ENCODE results near the gene PLAAT2. TPM values are rescaled to one million over a fixed set of nuclear protein-coding genes. Genes with fewer than 3 reads are reported as not detected.
A peak's percentile ranks its signal among the peaks of the same experiment; 100 is the strongest.

Gene PLAAT2
- total RNA-seq, 1 experiment from 2014 or later: not detected

GRCh38 chr11:63511048-63511748, 52.0 kb downstream of the PLAAT2 start:
- Histone ChIP-seq H3K4me1 (ENCODE audit: low read length) (no peaks in the 10 kb centered on the region), H4K20me1 (ENCODE audit: insufficient read depth, low read depth, low read length) (no peaks in the 10 kb centered on the region), H3K79me2 (ENCODE audit: low read length) (no peaks in the 10 kb centered on the region), H3K9ac (ENCODE audit: low read length) (no peak overlapping the region), H3K4me2 (ENCODE audit: low read depth, low read length, poor library complexity, severe bottlenecking) (no peak overlapping the region), H3K27ac (ENCODE audit: low read length) (no peak overlapping the region), H3K36me3 (ENCODE audit: insufficient read depth, low read length) (no peaks in the 10 kb centered on the region), H3K9me3 (ENCODE audit: low read length) (no peaks in the 10 kb centered on the region), H3K4me3 (ENCODE audit: low read length) (no peak overlapping the region), H3K27me3 (ENCODE audit: low read length) (no peaks in the 10 kb centered on the region), H2AFZ (ENCODE audit: low read length) (no peak overlapping the region), H3K9me2 (replicated peaks; ENCODE audit: insufficient read depth, low read length) (no peaks in the 10 kb centered on the region)
- no peak for DNase-seq

DNA sequence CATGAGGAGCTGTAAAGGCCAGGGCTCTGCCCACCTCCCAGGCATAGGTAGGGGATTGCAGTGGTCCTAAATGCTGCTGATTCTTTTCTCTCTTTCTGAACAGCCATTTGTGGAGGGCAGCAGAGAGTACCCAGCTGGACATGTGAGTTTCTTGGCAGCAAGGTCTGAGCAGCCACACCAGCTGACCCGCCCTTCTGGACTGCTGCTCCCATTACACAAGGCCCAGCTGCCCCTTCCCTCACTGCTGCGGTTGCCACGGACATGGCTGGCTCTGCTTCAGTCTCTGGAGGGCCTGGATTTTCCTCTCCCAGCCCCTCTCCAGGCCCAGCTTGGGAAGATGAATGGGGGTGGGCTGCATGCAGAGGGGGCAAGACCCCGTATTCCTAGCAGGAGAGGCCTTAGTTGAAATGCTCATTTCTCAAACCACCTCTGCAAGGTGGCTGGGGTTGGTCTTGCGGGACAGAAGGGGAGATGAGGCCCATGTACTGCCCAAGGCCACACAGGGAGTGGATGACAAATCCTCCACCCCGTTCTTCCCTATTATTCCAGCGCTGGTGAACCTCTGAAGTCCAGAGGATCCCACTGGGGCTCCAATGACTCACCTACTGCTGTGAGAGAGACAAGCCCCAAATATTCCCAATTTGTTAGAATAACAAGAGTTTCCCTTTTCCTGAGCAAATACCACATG, 52.7 kb downstream of the PLAAT2 start:
- no peaks in the 10 kb centered on the region for H3K9me2 ChIP-seq (replicated peaks; ENCODE audit: insufficient read depth, low read length)

DNA sequence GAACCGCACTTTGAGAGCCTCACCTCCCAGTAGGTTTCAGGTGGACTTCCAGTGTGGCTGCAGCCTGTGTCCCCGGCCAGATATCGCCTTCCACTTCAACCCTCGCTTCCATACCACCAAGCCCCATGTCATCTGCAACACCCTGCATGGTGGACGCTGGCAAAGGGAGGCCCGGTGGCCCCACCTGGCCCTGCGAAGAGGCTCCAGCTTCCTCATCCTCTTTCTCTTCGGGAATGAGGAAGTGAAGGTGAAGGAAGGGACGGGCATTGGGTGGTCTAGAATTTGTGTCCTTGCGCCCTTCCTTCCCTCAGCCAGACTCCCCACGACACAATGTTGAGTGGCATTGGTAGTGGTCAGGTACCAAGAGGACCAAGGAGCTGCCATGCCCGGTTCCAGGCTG, 54.4 kb downstream of the PLAAT2 start:
- Histone ChIP-seq H3K79me2 (ENCODE audit: low read length) (no peaks in the 10 kb centered on the region), H3K9me3 (ENCODE audit: low read length) (no peaks in the 10 kb centered on the region), H3K4me2 (ENCODE audit: low read depth, low read length, poor library complexity, severe bottlenecking) (no peak overlapping the region), H3K27ac (ENCODE audit: low read length) (no peak overlapping the region), H2AFZ (ENCODE audit: low read length) (no peak overlapping the region), H4K20me1 (ENCODE audit: insufficient read depth, low read depth, low read length) (no peaks in the 10 kb centered on the region), H3K9me2 (replicated peaks; ENCODE audit: insufficient read depth, low read length) (no peaks in the 10 kb centered on the region), H3K36me3 (ENCODE audit: insufficient read depth, low read length) (no peaks in the 10 kb centered on the region), H3K4me1 (ENCODE audit: low read length) (no peaks in the 10 kb centered on the region), H3K4me3 (ENCODE audit: low read length) (no peak overlapping the region), H3K27me3 (ENCODE audit: low read length) (no peaks in the 10 kb centered on the region), H3K9ac (ENCODE audit: low read length) (no peak overlapping the region)
- DNase-seq: no peak

More for the DNA sequence above, 52.7 kb downstream of the PLAAT2 start:
- H3K9ac ChIP-seq (ENCODE audit: low read length): no peak overlapping the region
- H3K79me2 ChIP-seq (ENCODE audit: low read length): no peaks in the 10 kb centered on the region
- no peak for DNase-seq
- H3K9me3 ChIP-seq (ENCODE audit: low read length): no peaks in the 10 kb centered on the region
- no peaks in the 10 kb centered on the region for H4K20me1 ChIP-seq (ENCODE audit: insufficient read depth, low read depth, low read length)
- H3K4me1 ChIP-seq (ENCODE audit: low read length): no peaks in the 10 kb centered on the region
- H3K4me3 ChIP-seq (ENCODE audit: low read length): no peak overlapping the region
- H3K27ac ChIP-seq (ENCODE audit: low read length): no peak overlapping the region
- H3K27me3 ChIP-seq (ENCODE audit: low read length): no peaks in the 10 kb centered on the region
- H2AFZ ChIP-seq (ENCODE audit: low read length): no peak overlapping the region
- no peaks in the 10 kb centered on the region for H3K36me3 ChIP-seq (ENCODE audit: insufficient read depth, low read length)
- H3K4me2 ChIP-seq (ENCODE audit: low read depth, low read length, poor library complexity, severe bottlenecking): no peak overlapping the region

- no peaks in the 10 kb centered on the region for H4K20me1 ChIP-seq (ENCODE audit: insufficient read depth, low read depth, low read length)
- no peaks in the 10 kb centered on the region for H3K27me3 ChIP-seq (ENCODE audit: low read length)
- no peaks in the 10 kb centered on the region for H3K9me2 ChIP-seq (replicated peaks; ENCODE audit: insufficient read depth, low read length)
- H2AFZ ChIP-seq (ENCODE audit: low read length): no peak overlapping the region
- H3K4me2 ChIP-seq (ENCODE audit: low read depth, low read length, poor library complexity, severe bottlenecking): no peak overlapping the region
- no peak overlapping the region for H3K4me3 ChIP-seq (ENCODE audit: low read length)
- no peaks in the 10 kb centered on the region for H3K79me2 ChIP-seq (ENCODE audit: low read length)
- no peak overlapping the region for H3K9ac ChIP-seq (ENCODE audit: low read length)
- peak; percentile 71 for DNase-seq
- no peak overlapping the region for H3K27ac ChIP-seq (ENCODE audit: low read length)
- H3K36me3 ChIP-seq (ENCODE audit: insufficient read depth, low read length): no peaks in the 10 kb centered on the region
- H3K9me3 ChIP-seq (ENCODE audit: low read length): no peaks in the 10 kb centered on the region
- no peaks in the 10 kb centered on the region for H3K4me1 ChIP-seq (ENCODE audit: low read length)
Observed at GRCh38 chr11:63508009-63508408, 55.2 kb downstream of the PLAAT2 start.

GRCh38 chr11:63507511-63507910, 55.7 kb downstream of the PLAAT2 start:
- Histone ChIP-seq H3K9ac (ENCODE audit: low read length) (no peak overlapping the region), H3K4me1 (ENCODE audit: low read length) (no peaks in the 10 kb centered on the region), H4K20me1 (ENCODE audit: insufficient read depth, low read depth, low read length) (no peaks in the 10 kb centered on the region), H3K36me3 (ENCODE audit: insufficient read depth, low read length) (no peaks in the 10 kb centered on the region), H3K27me3 (ENCODE audit: low read length) (no peaks in the 10 kb centered on the region), H3K9me3 (ENCODE audit: low read length) (no peaks in the 10 kb centered on the region), H3K27ac (ENCODE audit: low read length) (no peak overlapping the region), H3K4me3 (ENCODE audit: low read length) (no peak overlapping the region), H2AFZ (ENCODE audit: low read length) (no peak overlapping the region), H3K9me2 (replicated peaks; ENCODE audit: insufficient read depth, low read length) (no peaks in the 10 kb centered on the region), H3K79me2 (ENCODE audit: low read length) (no peaks in the 10 kb centered on the region), H3K4me2 (ENCODE audit: low read depth, low read length, poor library complexity, severe bottlenecking) (no peak overlapping the region)
- DNase-seq: no peak

GRCh38 chr11:63506876-63507275, 56.3 kb downstream of the PLAAT2 start:
- no peaks in the 10 kb centered on the region for H3K79me2 ChIP-seq (ENCODE audit: low read length)
- H3K27ac ChIP-seq (ENCODE audit: low read length): no peak overlapping the region
- no peak for DNase-seq
- H3K36me3 ChIP-seq (ENCODE audit: insufficient read depth, low read length): no peaks in the 10 kb centered on the region
- H2AFZ ChIP-seq (ENCODE audit: low read length): no peak overlapping the region
- no peaks in the 10 kb centered on the region for H3K27me3 ChIP-seq (ENCODE audit: low read length)
- no peaks in the 10 kb centered on the region for H3K9me2 ChIP-seq (replicated peaks; ENCODE audit: insufficient read depth, low read length)
- H3K4me3 ChIP-seq (ENCODE audit: low read length): no peak overlapping the region
- H4K20me1 ChIP-seq (ENCODE audit: insufficient read depth, low read depth, low read length): no peaks in the 10 kb centered on the region
- no peaks in the 10 kb centered on the region for H3K4me1 ChIP-seq (ENCODE audit: low read length)
- H3K4me2 ChIP-seq (ENCODE audit: low read depth, low read length, poor library complexity, severe bottlenecking): no peak overlapping the region
- no peaks in the 10 kb centered on the region for H3K9me3 ChIP-seq (ENCODE audit: low read length)
- no peak overlapping the region for H3K9ac ChIP-seq (ENCODE audit: low read length)

DNA sequence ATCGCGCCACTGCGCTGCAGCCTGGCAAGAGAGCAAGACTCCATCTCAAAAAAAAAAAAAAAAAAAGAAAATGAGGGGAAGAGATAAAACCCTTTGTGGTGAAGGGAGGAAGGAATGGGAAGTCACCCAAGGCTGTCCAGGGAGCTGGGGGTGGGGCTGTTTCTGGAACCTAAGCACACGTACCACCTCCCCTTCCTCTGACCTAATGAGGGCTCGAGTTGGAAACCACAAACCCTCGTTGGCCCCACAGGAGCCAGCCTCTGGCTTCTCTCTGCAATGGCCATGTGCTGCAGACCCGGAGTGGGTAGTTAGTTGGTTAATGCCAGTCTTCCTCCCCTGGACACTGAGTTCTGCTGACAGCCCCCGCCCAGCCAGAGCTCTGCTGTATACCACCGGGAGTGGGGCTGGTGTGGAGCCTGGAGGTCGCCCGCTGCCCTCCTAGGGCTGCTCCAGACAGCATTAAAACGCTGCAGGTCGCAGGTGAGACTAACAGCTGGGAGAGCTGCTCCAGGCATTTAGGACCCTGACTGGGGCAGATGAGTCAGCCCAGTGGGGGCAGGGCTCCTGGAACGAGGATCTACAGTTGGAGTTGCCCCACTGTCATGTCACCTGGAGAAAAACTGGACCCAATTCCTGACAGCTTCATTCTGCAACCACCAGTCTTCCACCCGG, 57.2 kb downstream of the PLAAT2 start, which contains the start of gene LGALS12:
LGALS12 (plus strand) TSS at position 228 of the 672 bp plus-strand sequence; CDS start at position 603, 375 bp downstream.
- no peaks in the 10 kb centered on the region for H4K20me1 ChIP-seq (ENCODE audit: insufficient read depth, low read depth, low read length)
- no peak within 1 kb of the TSS for H2AFZ ChIP-seq (ENCODE audit: low read length)
- no peak within 1 kb of the TSS for H3K4me2 ChIP-seq (ENCODE audit: low read depth, low read length, poor library complexity, severe bottlenecking)
- no peak within 1 kb of the TSS for H3K27ac ChIP-seq (ENCODE audit: low read length)
- H3K9ac ChIP-seq (ENCODE audit: low read length): no peak within 1 kb of the TSS
- H3K9me3 ChIP-seq (ENCODE audit: low read length): no peaks in the 10 kb centered on the region
- no peak within 1 kb of the TSS for H3K4me3 ChIP-seq (ENCODE audit: low read length)
- H3K79me2 ChIP-seq (ENCODE audit: low read length): no peaks in the 10 kb centered on the region
- no peaks in the 10 kb centered on the region for H3K27me3 ChIP-seq (ENCODE audit: low read length)
- no peaks in the 10 kb centered on the region for H3K36me3 ChIP-seq (ENCODE audit: insufficient read depth, low read length)
- no peaks in the 10 kb centered on the region for H3K9me2 ChIP-seq (replicated peaks; ENCODE audit: insufficient read depth, low read length)
- no peak for DNase-seq
- H3K4me1 ChIP-seq (ENCODE audit: low read length): no peaks in the 10 kb centered on the region

DNA sequence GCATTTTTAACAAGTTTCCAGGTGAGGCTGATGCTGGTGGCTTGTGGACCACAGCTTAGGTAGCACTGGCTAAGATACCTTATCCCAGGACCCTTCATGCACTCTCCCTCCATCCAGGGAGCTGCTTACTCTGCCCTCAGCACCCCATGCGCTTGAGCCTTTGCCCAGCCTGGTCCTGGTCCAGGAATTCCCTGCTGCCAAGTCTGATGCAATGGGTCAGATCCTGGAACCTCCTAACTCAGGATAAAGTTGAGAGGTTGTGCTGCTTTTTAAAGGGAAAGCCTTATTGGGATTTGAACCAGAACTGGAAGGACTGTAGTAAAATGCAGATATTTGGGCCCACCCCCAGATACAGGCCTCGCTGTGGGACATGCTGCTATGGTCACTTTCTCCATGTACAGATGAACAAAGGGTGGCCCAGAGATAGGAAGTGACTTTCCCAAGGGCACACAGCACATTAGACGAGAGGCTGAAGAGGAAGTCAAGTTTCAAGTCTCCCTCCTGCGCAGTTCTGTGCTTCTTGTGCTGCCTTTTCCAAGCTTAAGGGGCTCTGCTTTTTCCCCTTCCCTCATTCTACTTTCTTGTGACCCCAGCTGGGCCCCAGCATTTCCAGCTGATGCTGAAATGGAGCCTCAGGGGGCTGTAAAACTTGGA, 58.1 kb downstream of the PLAAT2 start:
- Histone ChIP-seq H3K4me2 (ENCODE audit: low read depth, low read length, poor library complexity, severe bottlenecking) (no peak overlapping the region), H2AFZ (ENCODE audit: low read length) (no peak overlapping the region)

More for the DNA sequence above, 58.1 kb downstream of the PLAAT2 start:
- H3K9ac ChIP-seq (ENCODE audit: low read length): no peak overlapping the region
- no peak overlapping the region for H3K27ac ChIP-seq (ENCODE audit: low read length)
- no peaks in the 10 kb centered on the region for H4K20me1 ChIP-seq (ENCODE audit: insufficient read depth, low read depth, low read length)
- H3K9me2 ChIP-seq (replicated peaks; ENCODE audit: insufficient read depth, low read length): no peaks in the 10 kb centered on the region
- H3K4me3 ChIP-seq (ENCODE audit: low read length): no peak overlapping the region
- peaks cover 3% of the 10 kb centered on the region; the same call in 1 of the 2 replicates for H3K36me3 ChIP-seq (ENCODE audit: insufficient read depth, low read length)
- H3K9me3 ChIP-seq (ENCODE audit: low read length): peaks cover 4% of the 10 kb centered on the region
- DNase-seq: no peak
- no peaks in the 10 kb centered on the region for H3K27me3 ChIP-seq (ENCODE audit: low read length)
- no peaks in the 10 kb centered on the region for H3K4me1 ChIP-seq (ENCODE audit: low read length)
- no peaks in the 10 kb centered on the region for H3K79me2 ChIP-seq (ENCODE audit: low read length)
